HG02642 (cell line): ENCODE results near the gene AKR1C1.
"Not testable (repeated sequence)": the region's sequence is repeated elsewhere in the genome, so short reads cannot be mapped to it uniquely, and the experiment has no call there.

ENCODE experiments used
- ATAC-seq: cut with Tn5 transposase; IDR thresholded peaks from one replicate; pipeline ENCODE4 v1.9.1; 2021; ENCODE audit warnings: mild to moderate bottlenecking; ENCODE audit not compliant: unreplicated experiment, poor library complexity

Gene AKR1C1

GRCh38 chr10:4947039-4947634 is 16.1 kb upstream of the AKR1C1 start:
- ATAC-seq, result no peak

GRCh38 chr10:4947635-4948596 is 15.3 kb upstream of the AKR1C1 start:
- ATAC-seq, result no peak

GRCh38 chr10:4951512-4952162 is 11.6 kb upstream of the AKR1C1 start:
- ATAC-seq, result not testable (repeated sequence)

DNA sequence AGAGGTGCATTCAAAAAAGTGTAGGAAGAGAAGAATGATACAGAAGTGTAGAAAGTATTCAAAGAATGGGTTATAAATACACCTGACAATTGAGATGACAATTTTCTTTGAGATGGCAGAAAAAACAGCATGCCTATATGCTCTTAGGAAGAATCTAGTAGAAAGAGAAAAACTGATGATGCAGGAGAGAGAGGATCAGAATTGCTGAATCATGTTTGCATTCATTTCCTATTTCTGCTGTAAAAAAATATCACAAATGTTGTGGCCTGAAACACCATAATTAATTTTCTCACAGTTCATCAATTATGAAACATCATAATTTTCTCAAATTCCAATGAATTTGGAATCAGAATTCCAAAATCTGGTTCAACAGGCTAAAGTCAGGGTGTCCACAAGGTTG is 9.8 kb upstream of the AKR1C1 start:
- no peak for ATAC-seq

DNA sequence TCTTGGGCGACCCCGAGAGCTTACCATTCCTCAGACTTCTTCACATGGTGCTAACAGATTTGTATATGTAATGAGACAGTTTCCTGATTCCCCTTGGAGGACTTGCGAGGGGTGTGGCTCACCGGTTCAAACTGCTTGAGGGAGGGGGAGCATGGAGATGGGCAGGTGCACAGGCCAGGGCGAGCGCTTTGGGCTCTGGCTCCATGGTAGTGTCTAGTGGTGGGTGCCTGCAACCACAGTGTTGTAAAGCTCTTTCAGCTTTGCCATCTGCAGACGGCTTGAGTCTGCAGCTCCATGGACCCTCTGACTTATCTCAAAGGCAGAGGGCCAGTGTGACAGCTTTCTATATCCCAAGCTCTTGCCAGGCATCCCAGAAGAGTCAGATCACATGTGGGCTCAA is 7.1 kb upstream of the AKR1C1 start:
- not testable (repeated sequence) for ATAC-seq

GRCh38 chr10:4956955-4957645 is 6.1 kb upstream of the AKR1C1 start:
- not testable (repeated sequence) for ATAC-seq

- not testable (repeated sequence) for ATAC-seq
These were observed 1.7 kb upstream of the AKR1C1 start for GRCh38 chr10:4961558-4961957.

- not testable (repeated sequence) for ATAC-seq
These were observed 907 bp upstream of the AKR1C1 start for GRCh38 chr10:4962308-4962707.

GRCh38 chr10:4963815-4964154 is 570 bp downstream of the AKR1C1 start:
- ATAC-seq, result not testable (repeated sequence)

- not testable (repeated sequence) for ATAC-seq
These were observed 2.5 kb downstream of the AKR1C1 start for GRCh38 chr10:4965763-4966162.

DNA sequence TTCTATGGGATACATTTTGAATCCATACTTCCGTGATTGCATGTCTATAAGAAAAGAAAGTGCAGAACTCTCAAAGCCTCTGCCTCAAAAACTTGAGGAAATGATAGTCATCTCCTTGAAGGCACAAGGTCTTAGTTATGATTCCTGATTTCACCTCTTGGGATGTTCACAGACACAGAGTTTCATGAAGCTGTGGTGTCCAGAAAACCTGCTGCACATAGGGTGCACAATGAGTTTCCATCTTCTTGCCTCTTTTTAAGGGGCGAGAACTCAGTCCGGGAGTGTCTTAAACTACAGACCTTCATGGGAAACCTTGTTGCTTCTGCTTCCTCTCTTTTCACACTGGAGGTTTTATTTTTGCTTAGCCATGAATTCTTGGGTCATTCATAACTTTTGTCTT is 4.0 kb downstream of the AKR1C1 start:
- not testable (repeated sequence) for ATAC-seq

DNA sequence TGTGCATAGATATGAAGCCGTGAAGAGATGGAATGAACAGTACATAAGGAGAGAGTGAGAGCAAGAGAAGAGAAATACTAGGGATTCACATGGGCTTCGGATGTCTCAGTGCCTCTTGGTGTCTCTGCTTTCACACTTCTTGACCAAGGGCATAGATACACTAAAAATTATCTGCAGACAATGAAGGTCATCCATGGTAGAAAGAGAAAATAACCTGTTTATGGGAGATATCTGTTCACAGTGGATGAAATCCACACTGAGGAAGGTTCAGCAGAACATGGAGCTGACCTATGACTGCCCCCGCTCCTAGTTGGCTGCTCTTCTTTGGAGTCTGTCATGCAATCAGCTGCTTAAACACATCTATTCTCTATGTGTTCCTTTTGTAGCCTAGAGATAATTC is 6.1 kb downstream of the AKR1C1 start:
- not testable (repeated sequence) for ATAC-seq

- not testable (repeated sequence) for ATAC-seq
These were observed 7.1 kb downstream of the AKR1C1 start for GRCh38 chr10:4970362-4970761.

DNA sequence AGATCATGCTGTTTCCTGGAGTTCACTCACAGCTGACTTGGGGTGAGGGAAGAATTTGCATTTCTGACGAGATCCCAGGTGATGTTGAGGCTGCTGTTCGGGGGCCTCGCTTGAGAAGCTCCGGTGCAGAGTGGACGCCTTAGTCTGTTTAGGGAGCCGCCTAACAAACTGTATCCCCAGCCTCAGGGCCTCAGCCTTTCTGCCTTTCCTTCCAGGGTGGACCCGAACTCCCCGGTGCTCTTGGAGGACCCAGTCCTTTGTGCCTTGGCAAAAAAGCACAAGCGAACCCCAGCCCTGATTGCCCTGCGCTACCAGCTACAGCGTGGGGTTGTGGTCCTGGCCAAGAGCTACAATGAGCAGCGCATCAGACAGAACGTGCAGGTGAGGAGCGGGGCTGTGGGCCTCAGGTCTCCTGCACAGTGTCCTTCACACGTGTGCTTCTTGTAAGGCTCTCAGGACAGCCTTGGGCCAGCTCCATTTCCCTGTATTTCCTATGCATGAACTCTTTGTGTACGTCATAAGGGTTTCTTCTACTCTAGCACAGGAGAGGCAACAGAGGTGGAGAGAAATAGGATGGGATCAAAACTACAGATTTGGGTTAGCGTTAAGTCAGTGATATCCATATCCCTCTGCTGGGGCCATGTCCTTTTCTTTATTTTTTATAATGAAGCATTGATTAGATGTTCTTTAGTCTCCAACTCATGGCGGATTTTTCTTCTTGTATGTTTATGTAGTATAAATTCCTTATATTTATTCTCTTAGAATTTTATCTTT is 9.3 kb downstream of the AKR1C1 start:
- not testable (repeated sequence) for ATAC-seq

DNA sequence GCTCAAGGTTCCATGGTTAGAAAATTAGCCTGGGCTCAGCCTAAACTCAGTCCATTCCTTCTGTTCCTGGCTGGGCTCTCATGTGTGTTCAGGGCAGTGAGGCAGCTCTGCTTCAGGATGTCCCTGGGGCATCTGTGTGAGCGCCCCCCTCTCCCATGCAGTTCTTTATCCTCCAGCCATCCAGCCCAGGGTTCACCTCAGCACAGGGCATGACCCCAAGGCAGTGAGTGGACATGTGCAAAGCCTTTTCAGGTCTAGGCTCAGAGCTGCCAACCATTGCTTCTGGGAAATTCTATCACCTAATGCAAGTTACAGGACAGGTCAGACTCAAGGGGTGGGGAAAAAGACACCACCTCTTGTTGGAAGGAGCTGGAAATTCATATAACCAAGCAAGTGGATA is 10.1 kb downstream of the AKR1C1 start:
- not testable (repeated sequence) for ATAC-seq

DNA sequence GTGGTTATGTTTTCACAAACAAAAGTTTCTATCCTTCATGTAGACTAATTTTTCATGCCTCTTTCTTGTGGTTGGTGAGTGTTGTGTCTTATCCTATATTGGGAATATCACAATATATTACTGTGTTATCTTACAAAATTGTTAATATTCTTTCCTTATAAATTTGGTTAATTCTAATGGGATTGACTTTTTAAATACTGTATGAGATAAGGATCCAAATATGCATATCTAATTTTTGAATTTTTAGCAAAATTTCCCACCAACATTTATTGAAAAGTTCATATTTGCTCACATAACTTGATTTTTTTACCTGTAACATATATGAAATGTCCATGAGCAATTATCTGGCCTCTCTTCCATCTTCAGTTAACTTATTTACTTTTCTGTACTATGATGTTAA is 11.2 kb downstream of the AKR1C1 start:
- not testable (repeated sequence) for ATAC-seq

DNA sequence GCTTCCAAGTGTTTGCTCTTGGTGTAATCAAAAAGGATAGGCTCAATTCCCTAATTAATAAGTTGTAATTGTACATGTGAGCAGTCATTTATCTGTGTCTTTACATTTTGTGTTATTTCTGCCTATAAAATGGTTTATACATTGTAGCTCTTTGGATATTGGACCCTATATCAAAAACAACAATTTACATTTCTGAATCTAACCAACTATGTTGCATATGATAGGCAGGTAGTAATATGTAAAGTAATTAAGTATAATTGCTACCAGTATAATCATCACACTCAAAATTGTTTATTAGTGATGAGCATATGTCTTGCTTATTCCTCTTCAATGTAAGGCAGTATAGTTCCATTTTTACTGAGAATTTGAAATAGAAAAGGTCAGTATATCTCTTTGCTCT is 13.8 kb downstream of the AKR1C1 start:
- ATAC-seq, result no peak

DNA sequence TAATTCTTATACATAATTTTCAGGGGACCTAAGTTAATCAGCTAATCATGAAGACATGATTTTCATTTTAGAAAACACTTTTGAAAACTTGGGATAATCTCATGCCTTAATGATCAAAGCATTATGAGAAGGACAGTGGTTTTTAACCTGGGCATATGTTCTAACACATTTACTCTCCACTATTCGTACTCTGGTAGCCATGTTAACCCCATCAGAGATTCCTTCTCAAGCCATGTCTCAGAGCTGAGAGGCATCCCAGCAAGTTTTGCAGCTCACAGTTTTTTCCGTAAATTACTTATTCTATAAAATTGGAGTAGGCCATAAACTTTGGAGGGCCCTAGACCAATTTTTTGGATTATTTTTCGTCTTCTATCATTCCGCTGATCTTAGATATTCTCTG is 15.7 kb downstream of the AKR1C1 start:
- ATAC-seq, result no peak

DNA sequence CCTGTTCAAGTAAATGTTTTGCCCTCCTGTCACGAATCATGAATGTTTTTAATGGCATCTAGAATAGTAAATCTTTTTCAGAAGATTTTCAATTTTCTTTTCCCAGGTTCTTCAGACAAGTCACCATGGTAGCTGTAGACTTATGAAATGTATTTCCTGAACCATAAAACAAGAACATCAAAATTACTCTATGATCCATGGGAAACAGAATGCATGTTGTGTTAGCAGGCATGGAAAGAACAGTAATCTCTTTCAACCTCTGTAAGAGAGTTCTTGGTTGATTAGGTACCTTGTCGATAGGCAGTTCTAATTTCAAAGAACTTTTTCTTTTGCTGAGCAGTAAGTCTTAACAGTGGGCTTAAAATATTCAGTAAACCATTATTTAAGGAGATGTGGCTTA is 17.6 kb downstream of the AKR1C1 start:
- no peak for ATAC-seq
